ENCODE data around the gene P2RX5.
"Not testable (repeated sequence)": the region's sequence is repeated elsewhere in the genome, so short reads cannot be mapped to it uniquely, and the experiment has no call there.

P2RX5 gene, protein sequence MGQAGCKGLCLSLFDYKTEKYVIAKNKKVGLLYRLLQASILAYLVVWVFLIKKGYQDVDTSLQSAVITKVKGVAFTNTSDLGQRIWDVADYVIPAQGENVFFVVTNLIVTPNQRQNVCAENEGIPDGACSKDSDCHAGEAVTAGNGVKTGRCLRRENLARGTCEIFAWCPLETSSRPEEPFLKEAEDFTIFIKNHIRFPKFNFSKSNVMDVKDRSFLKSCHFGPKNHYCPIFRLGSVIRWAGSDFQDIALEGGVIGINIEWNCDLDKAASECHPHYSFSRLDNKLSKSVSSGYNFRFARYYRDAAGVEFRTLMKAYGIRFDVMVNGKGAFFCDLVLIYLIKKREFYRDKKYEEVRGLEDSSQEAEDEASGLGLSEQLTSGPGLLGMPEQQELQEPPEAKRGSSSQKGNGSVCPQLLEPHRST

DNA sequence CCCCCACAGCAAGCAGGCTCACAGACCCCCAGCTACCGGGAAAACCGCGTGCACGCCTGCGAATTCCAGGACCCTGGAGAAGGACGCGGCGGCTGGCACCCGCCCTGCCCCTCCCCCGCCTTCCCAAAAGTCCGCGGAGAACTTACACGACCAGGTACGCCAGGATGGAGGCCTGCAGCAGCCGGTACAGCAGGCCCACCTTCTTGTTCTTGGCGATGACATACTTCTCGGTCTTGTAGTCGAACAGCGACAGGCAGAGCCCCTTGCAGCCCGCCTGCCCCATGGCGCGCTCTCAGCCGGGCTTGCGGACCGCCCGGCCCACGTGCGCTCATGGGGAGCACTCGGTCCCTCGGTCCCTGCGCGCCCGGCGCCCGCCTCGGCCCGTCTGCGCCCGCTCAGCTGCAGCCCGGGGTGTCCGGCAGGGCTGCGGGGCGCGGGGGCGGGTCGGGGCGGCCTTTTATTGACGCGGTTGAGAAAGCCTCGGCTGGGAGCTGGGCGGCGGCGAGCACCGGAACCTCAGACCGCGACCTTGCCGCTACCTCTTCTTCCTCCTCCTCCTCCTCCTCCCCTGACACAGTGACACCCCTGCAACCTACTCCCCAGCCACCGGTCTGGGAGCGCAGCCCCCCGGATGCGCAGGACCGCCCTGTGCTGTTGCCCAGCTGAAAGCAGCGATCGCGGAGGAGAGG lies at the start of gene P2RX5:
TSS of gene P2RX5 (minus strand) at position 433 of the 689 bp plus-strand sequence. CDS start at position 283, 150 bp downstream.
- in situ Hi-C loops (cut with MboI; ENCODE audit: low sequenced_read_pairs) = no loop called here

DNA sequence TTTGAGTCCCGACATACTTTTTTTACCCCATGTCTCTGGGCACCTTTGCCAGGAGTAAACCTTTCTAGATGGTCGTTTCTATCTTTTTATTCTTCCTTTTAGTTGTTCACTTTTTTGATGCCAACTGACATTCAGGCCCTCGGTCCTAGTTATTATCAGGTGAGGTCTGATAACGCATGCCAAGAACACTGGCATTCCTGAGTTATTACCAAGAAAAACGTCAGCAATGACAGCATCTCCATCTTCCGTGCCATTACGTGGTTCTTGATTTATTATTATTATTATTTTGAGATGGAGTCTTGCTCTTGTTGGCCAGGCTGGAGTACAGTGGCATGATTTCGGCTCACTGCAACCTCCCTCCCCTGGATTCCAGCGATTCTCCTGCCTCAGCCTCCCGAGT lies 49.1 kb upstream of the P2RX5 start:
- in situ Hi-C loops (cut with MboI; ENCODE audit: low sequenced_read_pairs) = no loop called here

DNA sequence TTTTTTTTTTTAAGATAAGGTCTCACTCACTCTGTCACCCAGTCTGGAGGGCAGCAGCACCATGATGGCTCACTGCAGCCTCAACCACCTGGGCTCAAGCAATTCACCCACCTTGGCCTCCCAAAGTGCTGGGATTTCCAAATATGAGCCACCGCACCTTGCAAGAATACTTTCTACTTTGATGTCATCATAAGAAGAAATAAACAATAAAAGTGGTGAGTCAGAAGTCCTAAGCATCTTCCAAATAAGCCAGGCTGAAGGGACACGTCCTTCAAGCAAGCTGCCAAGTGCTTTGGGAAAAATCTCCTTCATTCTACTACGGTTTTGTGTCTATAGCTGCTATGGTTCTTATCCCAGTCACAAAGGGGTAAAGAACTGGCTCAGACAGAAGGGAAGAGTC lies 48.1 kb upstream of the P2RX5 start:
- in situ Hi-C loops (cut with MboI; ENCODE audit: low sequenced_read_pairs) = no loop called here

DNA sequence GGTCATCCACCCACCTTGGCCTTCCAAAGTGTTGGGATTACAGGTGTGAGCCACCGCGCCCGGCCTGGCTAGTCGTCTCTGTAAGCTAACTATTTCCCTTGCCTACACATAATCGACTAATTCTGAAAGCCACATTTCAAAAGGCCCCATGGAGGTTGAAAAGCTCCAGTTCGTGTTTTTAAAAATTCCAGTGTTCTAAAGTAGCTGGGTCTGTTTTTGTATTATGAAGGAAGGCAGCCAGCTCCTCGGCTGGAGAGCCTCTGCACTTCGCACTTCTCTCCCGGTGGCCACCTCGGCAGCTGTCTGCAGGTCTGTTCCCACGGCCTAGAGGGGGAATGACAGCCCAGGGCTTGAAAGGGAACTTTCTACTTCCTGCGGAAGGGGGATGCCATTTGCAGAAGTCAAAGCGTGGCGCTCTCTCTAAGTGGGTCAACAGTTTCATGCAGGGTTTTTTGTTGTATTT lies 44.7 kb upstream of the P2RX5 start:
- in situ Hi-C loops (cut with MboI; ENCODE audit: low sequenced_read_pairs) = no loop called here

DNA sequence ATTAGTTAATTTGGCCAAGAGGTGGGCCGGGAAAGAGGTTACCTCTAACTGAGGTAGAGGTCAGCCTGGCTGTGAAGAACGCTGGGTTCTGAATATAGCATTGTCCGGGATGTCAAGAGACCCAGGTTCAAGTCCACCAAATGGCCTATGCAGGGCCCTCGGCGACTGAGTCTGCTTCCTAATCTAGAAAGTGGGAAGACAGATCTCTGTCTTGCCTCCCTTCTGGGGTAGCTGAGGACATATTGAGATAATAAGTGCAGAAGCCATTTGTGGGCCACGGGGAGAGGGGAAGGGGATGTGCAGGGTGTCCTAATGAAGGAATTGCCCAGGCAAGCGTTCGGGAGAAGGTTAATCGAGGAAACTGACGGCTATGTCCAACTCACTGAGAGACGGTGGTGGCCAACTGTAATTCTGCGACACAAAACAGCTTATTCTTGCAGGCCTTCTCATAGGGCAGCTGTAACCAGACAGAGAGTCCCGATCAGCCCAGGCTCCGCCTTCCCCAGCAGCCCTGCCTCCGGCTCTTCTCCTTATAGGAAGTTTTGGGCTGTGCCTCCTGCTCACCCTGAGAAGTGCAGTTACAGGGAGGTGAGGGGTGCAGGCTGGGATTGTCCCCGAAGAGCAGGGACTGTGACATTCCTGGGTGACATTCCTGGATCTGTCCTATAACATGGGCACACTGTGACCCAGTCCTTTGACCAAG lies 43.6 kb upstream of the P2RX5 start:
- in situ Hi-C loops (cut with MboI; ENCODE audit: low sequenced_read_pairs) = loop anchor here (10.0 kb wide), 1 partner anchor 85 kb away; no protein-coding TSS in a partner anchor

DNA sequence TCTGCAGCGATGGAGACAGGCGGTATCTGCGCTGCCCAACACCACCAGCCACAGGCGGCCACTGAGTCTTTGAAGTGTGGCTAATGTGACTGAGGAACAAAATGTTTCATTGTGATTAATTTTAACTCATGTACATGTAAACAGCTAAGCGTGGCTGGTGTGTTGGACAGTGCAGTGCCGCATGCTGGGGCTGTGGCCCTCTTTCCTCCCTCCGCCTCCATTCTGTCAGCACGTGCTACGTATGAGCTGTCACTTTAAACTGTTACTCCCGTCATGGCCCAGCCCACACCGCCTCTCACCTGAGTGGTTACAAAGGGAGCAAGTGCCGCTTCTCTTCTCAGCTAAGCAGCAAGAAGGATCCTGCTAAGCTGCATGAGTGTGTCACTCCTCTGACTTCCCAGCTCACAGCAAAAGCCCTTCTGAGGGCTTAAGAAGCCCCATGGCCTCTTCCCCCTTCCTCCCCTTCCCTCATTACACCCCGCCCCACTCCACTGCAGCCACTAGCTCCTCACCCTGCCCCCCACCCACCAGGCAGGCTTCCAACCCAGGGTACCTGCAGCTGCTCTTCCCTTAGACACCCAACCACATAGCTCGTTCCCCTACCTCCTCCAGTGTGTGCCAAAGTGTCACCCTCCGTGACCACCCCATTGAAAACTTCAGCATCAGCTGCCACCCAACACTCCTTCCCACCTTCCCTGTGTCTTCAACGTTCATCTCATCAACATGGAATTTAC lies 42.8 kb upstream of the P2RX5 start:
- in situ Hi-C loops (cut with MboI; ENCODE audit: low sequenced_read_pairs) = loop anchor here (10.0 kb wide), 1 partner anchor 86 kb away; no protein-coding TSS in a partner anchor

DNA sequence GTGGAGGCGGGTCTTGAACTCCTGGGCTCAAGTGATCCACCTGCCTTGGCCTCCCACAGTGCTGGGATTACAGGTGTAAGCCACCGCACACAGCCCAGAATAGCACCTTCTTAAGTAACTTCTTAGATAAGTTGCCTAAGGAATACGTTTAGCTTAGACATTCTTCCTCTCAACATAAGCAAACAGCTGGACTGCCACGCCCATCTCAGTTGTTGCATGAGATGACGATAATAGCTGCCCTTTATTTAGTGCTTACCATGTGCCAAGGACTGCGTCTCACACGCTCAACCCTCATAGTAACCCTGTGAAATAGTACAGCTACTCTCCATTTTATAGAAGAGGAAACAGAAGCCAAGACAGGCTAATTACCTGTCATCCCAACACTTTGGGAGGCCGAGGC lies 39.6 kb upstream of the P2RX5 start:
- in situ Hi-C loops (cut with MboI; ENCODE audit: low sequenced_read_pairs) = loop anchor here (10.0 kb wide), 1 partner anchor 89 kb away; no protein-coding TSS in a partner anchor

DNA sequence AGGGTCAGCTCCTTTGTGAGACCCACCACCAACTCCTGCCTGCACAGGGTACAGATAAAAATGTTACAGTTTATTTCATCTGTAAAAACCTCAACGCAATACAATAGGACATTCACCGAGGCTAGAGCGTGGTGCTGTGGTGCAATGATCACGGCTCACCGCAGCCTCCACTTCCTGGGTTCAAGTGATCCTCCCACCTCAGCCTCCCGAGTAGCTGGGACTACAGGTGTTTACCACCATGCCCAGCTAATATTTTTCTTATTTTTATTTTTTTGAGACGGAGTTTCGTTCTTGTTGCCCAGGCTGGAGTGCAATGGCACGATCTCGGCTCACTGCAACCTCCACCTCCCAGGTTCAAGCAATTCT lies 38.9 kb upstream of the P2RX5 start:
- in situ Hi-C loops (cut with MboI; ENCODE audit: low sequenced_read_pairs) = loop anchor here (10.0 kb wide), 1 partner anchor 90 kb away; no protein-coding TSS in a partner anchor

DNA sequence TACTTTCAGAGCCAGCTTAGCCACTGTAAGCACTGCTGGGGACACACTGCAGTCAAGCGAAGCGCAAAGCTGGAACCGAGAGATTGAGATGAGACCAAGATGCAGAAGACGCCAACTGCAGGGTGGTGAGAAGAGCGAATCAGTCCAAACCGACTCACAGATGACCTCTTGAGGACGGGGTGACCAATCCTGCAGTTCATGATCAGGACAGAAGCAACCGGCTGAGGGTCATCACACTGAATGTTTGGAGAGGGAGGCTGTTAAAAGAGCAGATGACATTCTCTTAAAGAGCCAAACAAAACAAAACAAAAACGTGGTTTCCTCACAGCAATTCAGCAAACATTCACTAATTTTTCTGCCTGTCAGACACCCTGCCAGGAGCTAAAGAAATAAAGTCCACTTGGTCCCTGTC lies 36.3 kb upstream of the P2RX5 start:
- in situ Hi-C loops (cut with MboI; ENCODE audit: low sequenced_read_pairs) = loop anchor here (10.0 kb wide), 1 partner anchor 93 kb away; no protein-coding TSS in a partner anchor

DNA sequence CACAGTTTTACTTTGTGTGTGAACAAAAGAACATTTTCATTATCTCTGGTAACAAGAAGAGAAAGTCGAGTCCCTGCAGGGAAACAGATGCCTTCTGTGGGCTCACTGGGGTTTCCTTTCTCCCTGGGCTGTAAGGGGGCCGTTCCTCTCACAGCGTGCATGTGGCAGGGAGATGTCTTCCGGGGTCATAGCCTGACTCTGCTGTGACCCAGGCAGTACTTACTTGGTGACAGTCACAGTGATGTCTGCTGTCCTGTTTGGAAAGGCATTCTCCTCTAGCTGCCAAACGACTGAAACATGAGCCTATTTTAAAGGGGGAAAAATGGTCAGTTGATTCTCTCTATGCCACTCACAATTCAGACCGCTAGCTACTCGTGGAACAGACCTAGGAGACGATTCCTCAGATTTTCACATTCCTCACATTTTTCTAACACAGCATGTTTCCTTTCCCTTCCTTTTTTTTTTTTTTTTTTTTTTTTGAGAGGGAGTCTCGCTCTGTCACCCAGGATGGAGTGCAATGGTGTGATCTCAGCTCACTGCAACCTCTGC lies 35.0 kb upstream of the P2RX5 start:
- in situ Hi-C loops (cut with MboI; ENCODE audit: low sequenced_read_pairs) = loop anchor here (10.0 kb wide), 1 partner anchor 94 kb away; no protein-coding TSS in a partner anchor

DNA sequence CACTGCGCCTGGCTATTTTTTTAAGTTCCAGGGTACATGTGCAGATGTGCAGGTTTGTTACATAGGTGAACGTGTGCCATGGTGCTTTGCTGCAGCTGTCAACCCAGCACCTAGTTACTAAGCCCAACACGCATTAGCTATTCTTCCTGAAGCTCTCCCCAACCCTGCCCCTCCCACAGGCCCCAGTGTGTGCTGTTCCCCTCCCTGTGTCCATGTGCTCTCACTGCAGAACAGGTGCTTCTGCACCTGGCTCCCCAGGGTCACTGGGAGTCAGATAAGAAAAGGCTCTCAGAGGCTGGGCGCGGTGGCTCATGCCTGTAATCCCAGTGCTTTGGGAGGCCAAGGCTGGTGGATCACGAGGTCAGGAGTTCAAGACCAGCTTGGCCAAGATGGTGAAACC lies 33.9 kb upstream of the P2RX5 start:
- in situ Hi-C loops (cut with MboI; ENCODE audit: low sequenced_read_pairs) = loop anchor here (10.0 kb wide), 1 partner anchor 95 kb away; no protein-coding TSS in a partner anchor

DNA sequence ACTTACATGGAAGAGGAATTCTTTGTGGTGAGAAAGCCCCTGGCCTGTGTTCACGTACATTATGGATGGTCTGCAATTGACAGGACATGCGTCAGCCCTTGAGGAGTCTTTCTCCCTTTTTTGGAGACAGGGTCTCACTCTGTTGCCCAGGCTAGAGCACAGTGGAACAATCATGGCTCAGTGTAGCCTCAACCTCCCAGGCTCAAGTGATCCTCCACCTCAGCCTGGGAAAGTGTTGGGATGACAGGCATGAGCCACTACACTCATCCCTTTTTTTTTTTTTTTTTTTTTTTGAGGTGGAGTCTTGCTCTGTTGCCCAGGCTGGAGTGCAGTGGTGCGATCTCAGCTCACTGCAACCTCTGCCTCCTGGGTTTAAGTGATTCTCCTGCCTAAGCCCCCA lies 32.1 kb upstream of the P2RX5 start:
- in situ Hi-C loops (cut with MboI; ENCODE audit: low sequenced_read_pairs) = not testable (repeated sequence)

DNA sequence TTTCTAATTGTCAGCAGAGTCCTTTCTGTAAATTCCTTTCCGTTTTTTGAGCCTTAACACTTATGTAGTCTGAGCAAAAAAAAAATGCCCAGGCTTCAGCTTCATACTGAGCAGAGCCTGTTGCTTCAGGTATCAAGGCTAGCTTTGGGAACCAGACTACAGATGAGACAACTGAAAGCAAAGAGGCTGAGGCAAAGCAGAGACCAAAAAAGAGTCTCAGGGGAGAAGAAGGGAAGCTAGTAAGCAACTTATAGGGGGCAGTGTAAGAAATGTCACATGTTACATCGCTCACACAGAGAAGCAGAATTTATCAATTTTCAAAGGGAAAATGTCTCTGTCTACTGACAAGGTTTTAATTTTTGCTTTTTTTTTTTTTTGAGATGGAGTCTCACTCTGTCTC lies 31.1 kb upstream of the P2RX5 start:
- in situ Hi-C loops (cut with MboI; ENCODE audit: low sequenced_read_pairs) = no loop called here

DNA sequence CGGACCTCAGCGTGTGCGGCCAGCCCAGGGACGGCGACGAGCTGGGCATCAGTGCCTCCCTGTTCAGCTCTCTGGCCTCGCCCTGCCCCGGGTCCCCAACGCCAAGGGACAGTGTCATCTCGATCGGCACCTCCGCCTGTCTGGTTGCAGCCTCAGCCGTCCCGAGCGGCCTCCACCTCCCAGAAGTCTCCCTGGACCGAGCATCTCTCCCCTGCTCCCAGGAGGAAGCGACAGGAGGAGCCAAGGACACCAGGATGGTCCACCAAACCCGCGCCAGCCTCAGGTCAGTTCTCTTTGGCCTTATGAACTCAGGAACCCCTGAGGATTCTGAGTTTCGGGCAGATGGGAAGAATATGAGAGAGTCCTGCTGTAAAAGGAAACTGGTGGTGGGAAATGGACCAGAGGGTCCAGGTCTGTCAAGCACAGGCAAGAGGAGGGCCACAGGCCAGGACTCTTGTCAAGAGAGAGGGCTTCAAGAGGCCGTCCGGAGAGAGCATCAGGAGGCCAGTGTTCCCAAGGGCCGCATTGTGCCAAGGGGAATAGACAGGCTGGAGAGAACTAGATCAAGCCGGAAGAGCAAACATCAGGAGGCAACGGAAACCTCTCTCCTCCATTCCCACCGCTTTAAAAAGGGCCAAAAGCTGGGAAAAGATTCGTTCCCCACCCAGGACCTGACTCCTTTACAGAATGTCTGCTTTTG lies 28.6 kb upstream of the P2RX5 start:
- in situ Hi-C loops (cut with MboI; ENCODE audit: low sequenced_read_pairs) = no loop called here

DNA sequence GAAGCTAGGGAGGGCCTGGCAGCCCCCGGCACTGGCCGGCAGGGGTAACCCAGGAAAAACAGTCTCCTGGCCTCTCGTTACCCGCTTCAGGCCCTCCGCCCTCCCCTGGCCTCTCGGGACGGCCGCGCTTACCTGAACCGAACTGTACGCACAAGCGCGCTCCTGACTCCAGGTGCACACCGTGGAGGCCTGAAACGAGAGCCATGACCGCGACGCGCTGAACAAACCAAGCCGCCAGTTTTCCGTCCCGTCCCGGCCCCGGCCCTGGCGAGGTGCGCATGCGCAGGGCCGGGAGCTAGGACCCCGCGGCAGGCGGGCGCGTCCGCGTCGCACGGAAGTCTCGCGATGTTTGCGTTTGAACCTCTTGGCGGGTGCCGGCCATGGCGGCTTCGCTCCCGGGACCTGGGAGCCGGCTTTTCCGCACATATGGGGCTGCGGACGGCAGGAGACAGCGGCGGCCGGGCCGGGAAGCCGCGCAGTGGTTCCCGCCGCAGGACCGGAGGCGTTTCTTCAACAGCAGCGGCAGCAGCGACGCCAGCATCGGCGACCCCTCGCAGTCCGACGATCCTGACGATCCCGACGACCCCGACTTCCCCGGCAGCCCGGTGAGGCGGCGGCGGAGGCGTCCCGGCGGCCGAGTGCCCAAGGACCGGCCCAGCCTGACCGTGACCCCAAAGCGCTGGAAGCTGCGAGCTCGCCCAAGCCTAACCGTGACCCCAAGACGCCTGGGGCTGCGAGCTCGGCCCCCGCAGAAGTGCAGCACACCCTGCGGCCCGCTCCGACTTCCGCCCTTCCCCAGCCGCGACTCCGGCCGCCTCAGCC lies 27.8 kb upstream of the P2RX5 start, which contains the start of gene HASPIN:
TSS of gene HASPIN (plus strand) at position 348 of the 822 bp plus-strand sequence. CDS start at position 381, 33 bp downstream.
- in situ Hi-C loops (cut with MboI; ENCODE audit: low sequenced_read_pairs) = no loop called here

DNA sequence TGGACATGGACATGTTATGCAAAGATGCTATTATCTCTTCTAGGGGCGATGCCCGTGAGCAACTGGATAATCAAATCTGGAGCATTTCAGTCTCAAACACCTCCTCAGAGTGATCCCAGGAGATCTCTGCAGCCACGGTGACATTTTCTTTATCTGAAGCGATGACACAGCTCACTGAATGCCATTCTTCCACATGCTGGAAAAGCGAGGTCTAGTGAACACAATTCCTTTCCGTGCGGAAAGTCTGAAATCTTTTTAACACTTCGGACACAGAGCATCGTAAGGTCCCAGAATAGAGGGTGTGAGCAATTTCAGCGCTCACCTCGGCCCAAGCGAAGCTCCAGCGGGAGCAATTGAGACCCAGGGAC lies 27.2 kb upstream of the P2RX5 start:
- in situ Hi-C loops (cut with MboI; ENCODE audit: low sequenced_read_pairs) = no loop called here

DNA sequence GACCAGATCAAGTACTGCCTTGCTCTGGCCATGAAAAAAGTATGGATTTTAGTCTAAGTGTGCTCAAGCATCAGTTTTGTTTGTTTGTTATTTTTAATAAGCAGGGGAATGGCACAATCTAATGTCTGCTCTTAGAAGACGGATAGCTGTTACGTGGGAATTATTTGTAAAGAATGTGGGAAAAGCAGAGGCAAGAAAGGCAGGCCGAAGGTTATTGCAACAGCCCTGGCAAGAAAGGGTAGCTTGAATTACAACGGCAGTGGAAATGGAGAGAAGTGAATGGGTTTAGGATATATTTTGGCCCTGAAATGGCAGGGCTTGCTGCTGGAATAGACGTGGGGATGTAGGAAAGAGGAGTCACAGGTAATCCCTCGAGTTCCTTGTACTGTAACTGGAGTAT lies 26.8 kb upstream of the P2RX5 start:
- in situ Hi-C loops (cut with MboI; ENCODE audit: low sequenced_read_pairs) = no loop called here

DNA sequence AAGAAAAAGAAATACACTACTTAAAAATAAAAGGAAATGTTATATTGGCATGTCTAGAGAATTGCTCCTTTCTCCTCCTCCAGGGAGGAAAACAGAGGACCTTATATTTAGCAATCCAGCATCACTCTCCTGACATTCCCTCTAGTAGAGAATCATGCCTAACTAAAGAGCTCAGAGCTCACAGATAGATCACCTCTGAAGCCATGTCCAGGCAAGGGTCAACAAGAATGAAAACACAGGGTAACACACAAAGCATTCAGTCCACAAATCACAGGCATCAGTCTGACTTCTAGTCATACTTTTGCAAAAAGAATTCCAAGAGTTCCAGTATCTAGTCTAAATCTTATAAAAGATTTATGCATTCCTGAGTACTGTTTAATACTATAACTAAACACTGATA lies 23.3 kb upstream of the P2RX5 start:
- in situ Hi-C loops (cut with MboI; ENCODE audit: low sequenced_read_pairs) = no loop called here

DNA sequence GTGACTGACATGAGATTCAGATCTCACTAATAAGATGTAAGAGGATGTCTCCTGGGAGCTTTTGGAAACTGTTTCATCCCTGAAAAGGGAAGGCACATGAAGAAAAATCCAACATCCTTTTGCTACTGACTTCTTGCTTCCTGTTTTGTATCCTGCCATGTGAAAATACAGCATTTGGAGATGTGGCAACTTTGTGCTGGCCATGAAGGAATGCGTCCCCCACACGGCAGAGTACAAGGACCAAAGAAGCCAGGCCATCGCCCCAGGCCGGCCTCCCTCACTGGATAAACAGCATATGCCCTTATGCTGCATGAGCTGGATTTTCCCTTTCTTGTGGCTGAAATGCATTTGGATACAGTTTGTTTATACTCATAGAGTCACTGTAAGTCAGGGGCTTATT lies 22.2 kb upstream of the P2RX5 start:
- in situ Hi-C loops (cut with MboI; ENCODE audit: low sequenced_read_pairs) = no loop called here
